ENCODE measurements around the gene PRKAR1B. TPM values are rescaled to one million over a fixed set of nuclear protein-coding genes. Genes with fewer than 3 reads are reported as not detected.

PRKAR1B gene
- total RNA-seq, 2 donors from 2014 or later = 2.0 to 3.4 TPM

- WGBS, 2 donors = 91 to 97% methylated on average over 12 to 19 of the region's 19 CpGs
- ATAC-seq (no peak), DNase-seq (no peak)
- intact Hi-C loops (cut with DNase I) = no loop called here
- Histone ChIP-seq H3K27ac (no peak overlapping the region), H3K9me3 (no peaks in the 10 kb centered on the region), H3K4me3 (no peak overlapping the region), H3K36me3 (replicated peaks in 1 of 2; ENCODE audit: insufficient read depth in 1 of 2, low read depth in 2 of 2) (no peaks in the 10 kb centered on the region), H3K4me1 (peaks cover 15% of the 10 kb centered on the region), H3K27me3 (no peaks in the 10 kb centered on the region)
- no peak for TF ChIP-seq CTCF (IDR thresholded peaks at IDR 0.05)
- TF ChIP-seq POLR2A (IDR thresholded peaks at IDR 0.05) = no peak
These were observed 176.0 kb downstream of the PRKAR1B start for GRCh38 chr7:550881-551614.

GRCh38 chr7:549891-550625 is 177.0 kb downstream of the PRKAR1B start:
- Histone ChIP-seq H3K4me1 (peaks cover 15% of the 10 kb centered on the region), H3K4me3 (no peak overlapping the region), H3K9me3 (no peaks in the 10 kb centered on the region), H3K36me3 (replicated peaks in 1 of 2; ENCODE audit: insufficient read depth in 1 of 2, low read depth in 2 of 2) (no peaks in the 10 kb centered on the region), H3K27ac (no peak overlapping the region), H3K27me3 (no peaks in the 10 kb centered on the region)
- DNase-seq (no peak), ATAC-seq (no peak)
- 93 to 94% methylated on average over 19 to 28 of the region's 31 CpGs for WGBS, 2 donors
- intact Hi-C loops (cut with DNase I) = no loop called here
- no peak for TF ChIP-seq CTCF (IDR thresholded peaks at IDR 0.05)
- no peak for TF ChIP-seq POLR2A (IDR thresholded peaks at IDR 0.05)

- Histone ChIP-seq H3K9me3 (no peaks in the 10 kb centered on the region), H3K4me1 (peaks cover 15% of the 10 kb centered on the region), H3K27me3 (no peaks in the 10 kb centered on the region), H3K4me3 (no peak overlapping the region), H3K36me3 (replicated peaks in 1 of 2; ENCODE audit: insufficient read depth in 1 of 2, low read depth in 2 of 2) (no peaks in the 10 kb centered on the region), H3K27ac (no peak overlapping the region)
- WGBS, 2 donors = 75 to 86% methylated on average over 32 to 42 of the region's 43 CpGs
- DNase-seq = no peak
- intact Hi-C loops (cut with DNase I) = no loop called here
- no peak for ATAC-seq
- TF ChIP-seq CTCF (IDR thresholded peaks at IDR 0.05) (no peak), POLR2A (IDR thresholded peaks at IDR 0.05) (no peak)
These were observed 177.8 kb downstream of the PRKAR1B start for GRCh38 chr7:549066-549890.

- Histone ChIP-seq H3K27me3 (no peaks in the 10 kb centered on the region), H3K4me3 (no peak overlapping the region), H3K9me3 (no peaks in the 10 kb centered on the region), H3K4me1 (peaks cover 9% of the 10 kb centered on the region), H3K27ac (no peak overlapping the region), H3K36me3 (replicated peaks in 1 of 2; ENCODE audit: insufficient read depth in 1 of 2, low read depth in 2 of 2) (no peaks in the 10 kb centered on the region)
- no peak for ATAC-seq
- WGBS, 2 donors = 80 to 90% methylated on average over 2 to 10 of the region's 11 CpGs
- no peak for DNase-seq
- intact Hi-C loops (cut with DNase I) = no loop called here
- TF ChIP-seq CTCF (IDR thresholded peaks at IDR 0.05) = no peak
- no peak for TF ChIP-seq POLR2A (IDR thresholded peaks at IDR 0.05)
These were observed 178.7 kb downstream of the PRKAR1B start for GRCh38 chr7:548401-548800.
